ENCODE results near the gene MARK1. TPM values are rescaled to one million over a fixed set of nuclear protein-coding genes. Genes with fewer than 3 reads are reported as not detected.

Gene MARK1
- total RNA-seq, 1 donor from 2014 or later = 5.7 TPM

- intact Hi-C loops (cut with micrococcal nuclease) = loop anchor here (2.0 kb wide), 1 partner anchor 24 kb away; no protein-coding TSS in a partner anchor
- POLR2A ChIA-PET = interaction anchor here (1.2 to 2.2 kb wide), 4 partner anchors 24 to 489 kb away, joined by 3 to 6 read pairs (median 4); no protein-coding TSS in a partner anchor
- no peaks in the 10 kb centered on the region for H3K36me3 Mint-ChIP-seq (ENCODE audit: low read depth)
- peak overlapping the region; percentile 32 for H3K27ac Mint-ChIP-seq
- DNase-seq = no peak
- CTCF ChIA-PET = interaction anchor here (0.8 to 2.0 kb wide), 2 partner anchors 19 to 24 kb away, joined by 3 to 15 read pairs; partner anchors contain the start of gene C1orf115
- peak; percentile 77 for ATAC-seq (ENCODE audit: low read depth)
- peak overlapping the region; percentile 0 for H3K4me3 Mint-ChIP-seq
- no peaks in the 10 kb centered on the region for H3K9me3 Mint-ChIP-seq
- no peak for TF ChIP-seq CTCF (IDR thresholded peaks at IDR 0.05)
- peaks cover 48% of the 10 kb centered on the region for H3K4me1 Mint-ChIP-seq
- H3K27me3 Mint-ChIP-seq = no peaks in the 10 kb centered on the region
Observed at GRCh38 chr1:220708936-220709801, 181.2 kb downstream of the MARK1 start.

GRCh38 chr1:220710333-220710732 lies 182.4 kb downstream of the MARK1 start:
- intact Hi-C loops (cut with micrococcal nuclease) = no loop called here
- POLR2A ChIA-PET = interaction anchor here (0.9 to 2.2 kb wide), 2 partner anchors 20 to 23 kb away, joined by 4 to 6 read pairs; partner anchors contain the start of gene C1orf115
- no peaks in the 10 kb centered on the region for H3K27me3 Mint-ChIP-seq
- peaks cover 48% of the 10 kb centered on the region for H3K4me1 Mint-ChIP-seq
- DNase-seq (no peak), ATAC-seq (ENCODE audit: low read depth) (no peak)
- H3K9me3 Mint-ChIP-seq = peaks cover 4% of the 10 kb centered on the region
- no peak for TF ChIP-seq CTCF (IDR thresholded peaks at IDR 0.05)
- H3K36me3 Mint-ChIP-seq (ENCODE audit: low read depth) = no peaks in the 10 kb centered on the region
- H3K4me3 Mint-ChIP-seq = no peak overlapping the region
- H3K27ac Mint-ChIP-seq = no peak overlapping the region
- CTCF ChIA-PET = interaction anchor here (0.9 kb wide), 2 partner anchors 23 to 492 kb away, joined by 3 read pairs; no protein-coding TSS in a partner anchor

GRCh38 chr1:220711056-220711809 lies 183.3 kb downstream of the MARK1 start:
- Mint-ChIP-seq H3K27ac (peak overlapping the region; percentile 77), H3K4me3 (peak overlapping the region; percentile 60), H3K36me3 (ENCODE audit: low read depth) (no peaks in the 10 kb centered on the region), H3K27me3 (no peaks in the 10 kb centered on the region), H3K9me3 (peaks cover 10% of the 10 kb centered on the region), H3K4me1 (peaks cover 48% of the 10 kb centered on the region)
- ATAC-seq (ENCODE audit: low read depth) (peak; percentile 84), DNase-seq (no peak)
- intact Hi-C loops (cut with micrococcal nuclease) = loop anchor here (1.0 kb wide), 1 partner anchor 21 kb away; the partner anchor contains the start of gene C1orf115
- TF ChIP-seq CTCF (IDR thresholded peaks at IDR 0.05) = no peak
- ChIA-PET POLR2A (interaction anchor here (0.9 kb wide), 1 partner anchor 21 kb away, joined by 4 read pairs; the partner anchor contains the start of gene C1orf115), CTCF (interaction anchor here (0.9 kb wide), 2 partner anchors 22 to 493 kb away, joined by 3 read pairs; no protein-coding TSS in a partner anchor)

Other genes starting within 250 kb of the MARK1 start
- gene C1orf115, start 162.2 kb downstream of the MARK1 start, total RNA-seq = 19.6 and 20.0 TPM in 2 replicates
- 8.9 and 9.2 TPM in 2 replicates for gene MTARC2, start 220.2 kb downstream of the MARK1 start, total RNA-seq